HG02943 (cell line): ENCODE results near the gene TEAD1.

ENCODE experiments used
- ATAC-seq: cut with Tn5 transposase; IDR thresholded peaks from one replicate; pipeline ENCODE4 v1.9.1; 2021; ENCODE audit warnings: mild to moderate bottlenecking, low read depth, moderate library complexity; ENCODE audit not compliant: unreplicated experiment

The TEAD1 gene

DNA sequence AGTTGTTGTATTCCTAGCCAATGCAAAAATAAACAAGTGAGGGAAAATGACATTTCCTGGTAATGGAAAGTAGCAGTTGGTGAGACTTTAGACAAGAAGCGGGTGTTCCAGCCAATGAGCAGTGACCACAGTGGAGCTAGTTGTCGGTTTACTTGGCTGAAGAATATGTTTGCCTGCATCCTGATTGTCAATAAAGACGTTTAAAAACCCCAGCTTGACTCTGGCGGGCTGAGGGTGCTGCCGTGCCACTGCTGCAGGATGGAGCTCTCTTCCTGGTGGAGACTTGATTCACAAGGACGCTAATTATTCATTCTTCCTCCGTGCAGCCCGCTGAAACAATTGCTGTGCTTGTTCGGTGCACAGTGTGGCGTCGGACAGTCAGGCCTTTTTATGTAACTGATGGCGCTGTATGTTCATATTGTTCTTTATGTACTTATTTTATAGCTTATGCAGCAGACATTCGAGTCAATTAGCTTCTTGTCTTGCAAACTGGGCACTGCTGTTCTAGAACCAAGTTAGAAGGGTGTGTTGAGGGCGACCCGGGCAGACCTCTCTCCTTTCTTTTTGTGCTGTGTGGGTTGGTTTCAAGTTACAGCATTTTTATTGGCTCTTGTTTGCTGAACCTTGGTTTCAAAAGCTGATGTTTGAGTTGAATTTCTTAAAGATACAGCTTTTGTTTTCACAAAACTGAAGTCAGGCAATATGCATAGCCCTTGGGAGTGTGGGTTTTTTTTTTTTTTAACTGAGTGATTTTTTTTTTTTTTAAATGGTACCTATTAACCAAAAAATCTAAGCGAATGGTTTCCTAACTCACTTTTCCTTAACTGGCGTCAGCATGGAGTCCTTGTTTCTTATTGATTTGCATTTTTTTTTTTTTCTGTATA, 153.9 kb downstream of the TEAD1 start:
- peak; percentile 73 for ATAC-seq

- ATAC-seq: no peak
Measured at GRCh38 chr11:12829131-12829530, 154.9 kb downstream of the TEAD1 start.

DNA sequence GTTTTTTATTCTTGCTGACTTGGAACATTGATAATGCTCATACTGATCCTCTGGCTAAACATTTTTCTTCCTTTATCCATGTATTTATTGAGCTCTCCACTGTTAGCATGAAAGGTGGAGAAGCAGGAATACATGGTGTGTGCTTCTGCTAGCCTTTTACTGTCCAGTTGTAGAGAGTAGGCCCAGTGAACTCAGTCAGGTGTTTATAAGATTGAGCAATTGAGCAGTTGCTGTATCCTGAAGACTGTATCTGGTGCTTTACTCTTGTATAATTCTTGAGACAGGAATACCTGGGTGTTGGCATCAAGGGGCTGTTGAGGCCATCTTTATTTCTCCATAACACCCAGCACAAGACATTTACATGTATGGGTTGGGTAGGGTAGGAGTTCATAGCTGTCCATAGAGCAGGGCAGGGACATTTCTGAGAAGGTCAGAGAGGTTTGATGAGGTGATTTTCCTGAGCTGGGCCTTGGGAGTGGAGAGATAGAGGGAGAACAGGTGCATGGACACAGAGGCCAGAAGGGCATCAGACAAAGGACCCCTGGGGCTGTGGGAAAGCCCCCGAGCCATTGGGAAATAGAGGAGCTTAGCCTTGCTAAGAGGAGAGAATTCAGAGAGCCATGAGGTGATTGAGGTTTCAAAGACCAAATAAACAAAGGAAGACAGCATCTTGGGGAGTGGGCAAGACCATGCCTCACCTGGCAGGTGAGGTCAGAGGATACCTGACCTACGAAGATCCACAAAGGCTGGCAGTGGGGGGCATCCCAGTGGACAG, 155.5 kb downstream of the TEAD1 start:
- ATAC-seq: no peak

GRCh38 chr11:12831471-12832202, 157.4 kb downstream of the TEAD1 start:
- no peak for ATAC-seq

- no peak for ATAC-seq
Measured at GRCh38 chr11:12832480-12833224, 158.4 kb downstream of the TEAD1 start.

DNA sequence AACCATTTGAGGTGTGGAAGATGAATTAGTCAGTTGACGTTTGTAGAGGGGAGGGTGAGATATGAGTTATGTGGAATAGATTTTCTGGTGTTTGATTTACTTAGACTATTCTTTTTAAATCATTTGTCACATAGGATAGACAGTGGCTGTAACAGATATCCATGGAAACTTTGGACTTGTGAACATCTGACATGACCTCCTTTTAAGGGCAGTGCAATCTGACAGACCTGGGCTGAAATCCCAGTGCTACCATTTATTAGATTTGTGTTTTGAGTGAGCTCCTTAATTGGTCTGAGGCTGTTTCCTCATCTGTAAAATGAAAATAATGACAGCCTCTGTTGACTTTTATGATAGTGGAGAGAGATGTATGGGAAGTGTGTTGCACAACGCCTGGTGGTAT, 159.9 kb downstream of the TEAD1 start:
- no peak for ATAC-seq

DNA sequence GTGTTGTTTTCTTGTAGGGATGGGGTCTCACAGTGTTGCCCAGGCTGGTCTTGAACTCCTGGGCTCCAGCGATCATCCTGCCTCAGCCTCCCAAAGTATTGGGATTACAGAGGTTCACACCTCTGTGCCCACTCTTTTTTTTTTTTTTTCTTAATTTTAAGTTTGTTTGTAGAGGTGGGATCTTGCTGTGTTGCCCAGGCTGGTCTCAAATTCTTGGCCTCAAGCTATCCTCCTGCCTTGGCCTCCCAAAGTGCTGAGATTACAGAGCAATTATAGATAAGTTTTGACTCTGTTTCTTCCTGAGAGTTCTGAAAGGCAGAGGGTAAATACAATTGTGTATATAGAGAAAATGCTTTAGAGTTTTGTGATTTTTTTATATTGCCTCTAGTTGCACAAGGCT, 160.4 kb downstream of the TEAD1 start:
- ATAC-seq: no peak

DNA sequence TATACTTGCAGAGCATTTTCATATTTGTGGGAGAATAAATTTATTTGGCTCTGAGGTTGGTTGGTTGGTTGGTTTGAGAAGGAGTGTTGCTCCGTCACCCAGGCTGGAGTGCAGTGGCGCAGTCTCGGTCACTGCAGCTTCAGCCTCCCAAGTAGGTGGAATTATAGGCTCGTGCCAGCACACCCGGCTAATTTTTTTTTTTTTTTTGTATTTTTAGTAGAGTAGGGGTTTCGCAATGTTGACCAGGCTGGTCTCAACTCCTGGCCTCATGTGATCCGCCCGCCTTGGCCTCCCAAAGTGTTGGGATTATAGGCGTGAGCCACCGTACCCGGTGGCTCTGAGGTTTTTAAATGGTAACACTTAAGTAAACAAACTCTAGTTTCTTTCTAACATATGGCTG, 161.1 kb downstream of the TEAD1 start:
- no peak for ATAC-seq

DNA sequence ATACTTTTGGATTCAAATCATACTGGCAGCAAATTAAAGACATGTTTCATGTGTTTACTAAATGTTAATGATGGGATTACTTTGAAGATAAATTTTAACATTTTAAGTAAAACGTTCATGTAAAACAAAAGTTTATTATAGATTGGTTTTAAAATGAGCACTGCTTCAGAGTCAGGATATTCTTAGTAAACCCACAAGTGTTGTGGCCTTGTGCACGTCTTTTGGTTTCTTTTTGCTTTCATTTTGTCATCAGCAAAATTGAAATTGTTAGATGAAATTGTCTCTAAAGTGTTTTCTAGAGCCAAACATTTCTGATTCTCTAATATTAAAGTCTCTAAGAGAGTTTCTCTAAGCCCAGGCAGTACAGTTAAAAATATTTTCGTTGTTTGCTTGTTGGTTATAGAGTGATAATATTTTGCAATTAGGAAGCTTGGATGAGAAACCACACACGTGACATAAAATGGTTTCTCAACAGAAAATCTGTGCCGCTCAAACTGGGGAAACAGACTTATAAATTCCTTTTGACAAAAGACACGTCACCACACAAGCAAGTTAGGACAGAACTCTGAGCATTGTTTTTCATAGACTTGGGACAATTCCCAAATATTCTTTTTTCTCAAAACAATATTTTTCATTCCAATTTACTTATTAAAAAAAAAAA, 164.4 kb downstream of the TEAD1 start:
- ATAC-seq: no peak

DNA sequence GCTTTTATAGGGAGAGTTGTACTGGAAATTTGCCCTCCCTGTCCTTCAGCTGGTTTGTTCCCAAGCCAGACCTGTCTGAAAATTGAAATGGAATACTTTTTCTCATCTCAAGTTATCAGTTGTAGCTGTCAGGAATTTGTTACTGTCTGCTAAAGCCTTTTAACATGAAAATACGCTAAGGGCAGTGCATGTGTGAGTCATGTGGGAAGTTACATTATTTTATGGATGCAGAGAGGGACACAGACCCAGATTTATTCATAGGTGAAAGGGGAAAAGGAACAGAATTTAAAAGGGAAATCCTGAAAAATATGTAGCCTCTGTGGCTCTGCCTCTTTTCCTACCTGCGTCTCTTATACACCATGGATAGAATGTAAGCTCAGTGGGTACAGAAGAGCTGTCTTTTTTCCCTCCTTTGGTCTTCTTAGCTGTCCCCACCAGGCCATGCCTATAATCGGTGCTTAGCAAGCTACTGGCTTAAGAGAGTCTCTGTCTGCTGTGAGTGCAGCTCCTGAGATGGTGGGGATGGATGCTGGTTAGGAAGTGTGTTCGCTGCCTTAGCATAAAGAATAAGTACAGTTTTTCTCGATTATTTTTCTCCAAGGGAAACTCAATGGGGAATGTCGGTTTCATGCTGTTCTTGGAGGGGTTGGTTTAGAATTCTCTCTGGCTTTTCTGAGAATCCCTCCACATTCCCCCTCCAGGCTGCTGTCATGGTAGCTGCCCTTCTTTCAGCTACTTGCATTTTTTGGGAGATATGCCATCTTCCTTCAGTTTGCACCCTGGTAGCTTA, 166.8 kb downstream of the TEAD1 start:
- no peak for ATAC-seq

- no peak for ATAC-seq
Measured at GRCh38 chr11:12841946-12842630, 167.9 kb downstream of the TEAD1 start.

DNA sequence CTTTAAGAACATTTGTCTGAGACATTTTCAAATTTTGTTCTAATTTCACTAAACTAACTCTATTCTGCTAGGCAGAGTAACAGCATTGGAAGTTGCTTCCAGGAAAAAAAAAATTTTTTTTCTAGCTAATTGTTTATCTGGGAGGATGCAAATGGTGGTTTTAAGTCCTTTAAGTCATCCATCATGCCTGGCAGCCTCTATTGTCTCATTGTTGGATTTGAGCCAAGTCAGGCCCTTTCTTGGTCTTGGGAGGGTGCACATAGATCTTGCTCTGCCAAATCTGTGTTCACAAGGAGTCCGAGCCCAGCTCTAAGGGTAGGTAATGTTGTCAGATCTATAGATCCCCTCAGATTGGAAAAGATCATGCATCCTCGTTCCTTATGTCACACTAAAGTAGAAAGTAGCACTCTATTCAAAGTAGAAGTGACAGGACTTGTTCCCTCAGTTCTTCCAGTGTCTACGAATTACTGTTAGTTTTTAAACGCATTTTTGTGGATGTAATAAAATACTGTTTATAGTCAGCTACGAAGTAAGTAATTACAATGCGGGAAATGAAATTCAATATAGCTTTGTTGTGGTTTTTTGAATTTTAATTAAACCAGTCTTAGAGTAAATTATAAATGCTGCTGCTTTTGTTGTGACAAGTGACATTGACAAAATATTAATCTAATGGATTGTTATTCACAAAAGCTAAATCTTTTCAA, 168.9 kb downstream of the TEAD1 start:
- ATAC-seq: no peak

DNA sequence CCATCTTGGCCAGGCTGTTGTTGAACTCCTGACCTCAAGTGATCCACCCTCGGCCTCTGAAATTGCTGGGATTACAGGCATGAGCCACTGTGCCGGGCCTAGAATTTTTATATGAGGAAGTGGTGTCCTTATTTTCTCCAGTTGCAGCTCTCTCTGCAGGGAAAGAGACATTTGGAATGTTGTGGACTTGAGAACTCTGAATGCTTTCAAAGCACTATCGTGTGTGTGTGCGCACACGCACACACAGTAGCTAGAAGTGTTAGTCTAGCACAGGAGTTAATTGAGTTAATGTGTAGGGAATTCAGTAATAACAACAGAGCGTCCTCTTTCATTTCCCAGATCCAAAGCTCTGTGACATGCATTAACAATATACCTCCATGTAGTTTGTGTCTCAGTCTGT, 170.9 kb downstream of the TEAD1 start:
- no peak for ATAC-seq

DNA sequence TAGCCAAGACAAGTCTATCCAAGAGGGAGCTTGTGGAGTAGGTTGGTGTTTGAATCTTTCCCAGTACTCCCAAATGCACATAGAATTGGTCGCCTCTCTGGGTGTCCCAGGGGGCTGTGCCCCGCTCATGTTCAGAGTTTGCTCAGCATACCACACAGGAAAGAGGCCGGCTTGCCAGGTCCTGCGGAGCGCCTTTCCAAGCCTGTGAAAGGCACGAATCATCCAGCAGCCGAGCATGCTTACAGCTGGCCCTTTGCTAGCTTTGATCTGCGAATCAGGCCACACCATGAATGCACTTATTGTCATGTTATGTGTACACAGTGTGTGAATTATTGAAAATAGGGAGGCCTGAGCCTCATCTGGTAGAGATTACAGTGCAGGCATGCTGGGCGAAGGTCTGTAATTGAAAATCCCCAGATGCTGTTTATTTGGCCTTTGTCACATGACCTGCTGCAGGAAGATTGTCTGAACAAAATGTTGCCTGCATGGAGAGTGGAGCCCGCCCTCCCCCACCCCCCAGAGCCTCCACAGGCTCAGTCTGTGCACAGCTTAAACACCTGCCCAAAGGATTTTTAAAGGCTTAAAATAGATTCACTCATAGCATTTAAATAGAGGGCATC, 171.6 kb downstream of the TEAD1 start:
- ATAC-seq: no peak

- no peak for ATAC-seq
Measured at GRCh38 chr11:12846786-12847615, 172.8 kb downstream of the TEAD1 start.

DNA sequence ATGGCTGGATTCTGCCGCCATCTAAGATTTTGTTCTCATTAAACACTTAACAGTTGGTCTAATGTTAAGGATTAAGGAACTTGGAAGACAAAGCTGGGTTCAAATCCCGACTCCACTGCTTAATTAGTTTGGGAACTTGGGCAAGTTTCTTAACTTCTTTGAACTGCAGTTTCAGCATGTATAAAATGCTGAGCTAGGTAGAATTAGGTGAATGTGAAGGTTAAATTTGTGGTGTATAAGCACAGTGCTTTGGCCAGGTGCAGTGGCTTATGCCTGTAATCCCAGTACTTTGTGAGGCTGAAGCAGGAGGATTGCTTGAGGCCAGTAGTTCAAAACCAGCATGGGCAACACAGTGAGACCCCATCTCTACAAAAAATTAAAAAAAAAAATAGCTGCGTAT, 174.2 kb downstream of the TEAD1 start:
- ATAC-seq: no peak

GRCh38 chr11:12853325-12853651, 179.1 kb downstream of the TEAD1 start:
- ATAC-seq: no peak
